A549 (cell line): Measurements from ENCODE around the gene GNA15.

ENCODE experiments used
- BHLHE40 ChIP-seq: IDR thresholded peaks from 2 replicates; pipeline ENCODE4 v1.6.1; 2012; ENCODE audit warnings: low read depth, low read length, inconsistent platforms
- CTCF ChIP-seq: fragments of >200 bp; sonication (Bioruptor Twin); formaldehyde crosslinking; IDR thresholded peaks from 3 replicates; pipeline ENCODE4 v1.5.1; 2016
- EP300 ChIP-seq, 2 experiments: fragments of >200 bp; sonication (Bioruptor Twin); formaldehyde crosslinking; IDR thresholded peaks; 2 replicates in 1 of 2; 3 replicates in 1 of 2; pipeline ENCODE4 v1.6.1; 2016 to 2017
- HDAC2 ChIP-seq: fragments of 200-600 bp; sonication (generic); IDR thresholded peaks from 2 replicates; pipeline ENCODE4 v1.6.1; 2016
- JUN ChIP-seq, 2 experiments: fragments of >200 bp; sonication (Bioruptor Twin); formaldehyde crosslinking; IDR thresholded peaks; 2 replicates in 1 of 2; 3 replicates in 1 of 2; pipeline ENCODE4 v1.6.1; 2016 to 2017
- MAFK ChIP-seq: fragments of 450-650 bp; IDR thresholded peaks from 2 replicates; pipeline ENCODE4 v1.6.1; 2014; ENCODE audit not compliant: partially characterized antibody
- RAD21 ChIP-seq, 2 experiments: fragments of >200 bp in 1 of 2; sonication (Bioruptor Twin) in 1 of 2; formaldehyde crosslinking in 1 of 2; IDR thresholded peaks in 1 of 2; conservative IDR thresholded peaks in 1 of 2; 2 replicates in 1 of 2; 3 replicates in 1 of 2; pipeline ENCODE4 v1.6.1; 2012 to 2018; ENCODE audit warnings: inconsistent platforms in 1 of 2
- USF2 ChIP-seq: fragments of 450-650 bp; IDR thresholded peaks from 2 replicates; pipeline ENCODE4 v1.6.1; 2014; ENCODE audit warnings: antibody characterized with exemption

- TF ChIP-seq BHLHE40: no peak
- TF ChIP-seq MAFK: no peak
- no peak for TF ChIP-seq CTCF
- no peak for TF ChIP-seq JUN (IDR thresholded peaks at IDR 0.05)
- no peak for TF ChIP-seq EP300 (IDR thresholded peaks at IDR 0.05)
- TF ChIP-seq RAD21 (conservative IDR thresholded peaks at IDR 0.05 in 1 of 2, IDR thresholded peaks at IDR 0.05 in 1 of 2): no peak
- TF ChIP-seq USF2: no peak
- no peak for TF ChIP-seq HDAC2
These were observed 63.3 kb downstream of the GNA15 start for GRCh38 chr19:3198901-3199700.
